Rectal smooth muscle tissue (tissue), 1 donor: ENCODE data around the gene KCNIP3.

ENCODE experiments used
- H3K27ac ChIP-seq: one replicate; pipeline ENCODE4 v1.7.0; 2013; ENCODE audit warnings: low read depth, low read length, inconsistent platforms
- H3K27me3 ChIP-seq: one replicate; pipeline ENCODE4 v1.7.0; 2013; ENCODE audit warnings: low read length; ENCODE audit not compliant: control insufficient read depth, insufficient read depth
- H3K36me3 ChIP-seq: one replicate; pipeline ENCODE4 v1.7.0; 2013; ENCODE audit warnings: low read length; ENCODE audit not compliant: control insufficient read depth, insufficient read depth
- H3K4me1 ChIP-seq: one replicate; pipeline ENCODE4 v1.7.0; 2013; ENCODE audit warnings: low read length; ENCODE audit not compliant: control insufficient read depth, insufficient read depth
- H3K4me3 ChIP-seq: one replicate; pipeline ENCODE4 v1.7.0; 2013; ENCODE audit warnings: low read length
- H3K9ac ChIP-seq: one replicate; pipeline ENCODE4 v1.7.0; 2013; ENCODE audit warnings: low read length

The KCNIP3 gene

GRCh38 chr2:95345563-95346230 lies 48.5 kb downstream of the KCNIP3 start:
- Histone ChIP-seq H3K4me3 (peak overlapping the region; percentile 73), H3K36me3 (no peaks in the 10 kb centered on the region), H3K27me3 (no peaks in the 10 kb centered on the region), H3K27ac (peak overlapping the region; percentile 87), H3K9ac (peak overlapping the region; percentile 36), H3K4me1 (peaks cover 2% of the 10 kb centered on the region)

GRCh38 chr2:95346231-95346737 lies 49.1 kb downstream of the KCNIP3 start:
- H3K27me3 ChIP-seq = no peaks in the 10 kb centered on the region
- peak overlapping the region; percentile 73 for H3K4me3 ChIP-seq
- peak overlapping the region; percentile 87 for H3K27ac ChIP-seq
- H3K4me1 ChIP-seq = peaks cover 2% of the 10 kb centered on the region
- H3K36me3 ChIP-seq = no peaks in the 10 kb centered on the region
- H3K9ac ChIP-seq = no peak overlapping the region

- Histone ChIP-seq H3K27me3 (no peaks in the 10 kb centered on the region), H3K4me3 (peak overlapping the region; percentile 70), H3K9ac (no peak overlapping the region), H3K4me1 (peaks cover 2% of the 10 kb centered on the region), H3K27ac (no peak overlapping the region), H3K36me3 (no peaks in the 10 kb centered on the region)
These were observed 49.9 kb downstream of the KCNIP3 start for GRCh38 chr2:95346738-95347671.

GRCh38 chr2:95347681-95348608 lies 50.8 kb downstream of the KCNIP3 start:
- no peaks in the 10 kb centered on the region for H3K36me3 ChIP-seq
- no peaks in the 10 kb centered on the region for H3K27me3 ChIP-seq
- H3K4me1 ChIP-seq = peaks cover 2% of the 10 kb centered on the region
- H3K9ac ChIP-seq = no peak overlapping the region
- H3K27ac ChIP-seq = no peak overlapping the region
- H3K4me3 ChIP-seq = no peak overlapping the region

GRCh38 chr2:95348609-95349567 lies 51.7 kb downstream of the KCNIP3 start:
- H3K4me1 ChIP-seq = peaks cover 2% of the 10 kb centered on the region
- no peaks in the 10 kb centered on the region for H3K36me3 ChIP-seq
- H3K27me3 ChIP-seq = no peaks in the 10 kb centered on the region
- H3K4me3 ChIP-seq = no peak overlapping the region
- H3K27ac ChIP-seq = no peak overlapping the region
- no peak overlapping the region for H3K9ac ChIP-seq

GRCh38 chr2:95349568-95350322 lies 52.6 kb downstream of the KCNIP3 start:
- H3K36me3 ChIP-seq = no peaks in the 10 kb centered on the region
- H3K27ac ChIP-seq = no peak overlapping the region
- H3K4me3 ChIP-seq = no peak overlapping the region
- H3K4me1 ChIP-seq = peaks cover 2% of the 10 kb centered on the region
- H3K9ac ChIP-seq = no peak overlapping the region
- no peaks in the 10 kb centered on the region for H3K27me3 ChIP-seq

- H3K4me3 ChIP-seq = no peak overlapping the region
- H3K27me3 ChIP-seq = no peaks in the 10 kb centered on the region
- H3K27ac ChIP-seq = no peak overlapping the region
- no peaks in the 10 kb centered on the region for H3K36me3 ChIP-seq
- H3K4me1 ChIP-seq = peaks cover 2% of the 10 kb centered on the region
- no peak overlapping the region for H3K9ac ChIP-seq
These were observed 53.2 kb downstream of the KCNIP3 start for GRCh38 chr2:95350368-95350767.

GRCh38 chr2:95350774-95351597 lies 53.8 kb downstream of the KCNIP3 start:
- Histone ChIP-seq H3K27ac (no peak overlapping the region), H3K4me1 (peaks cover 2% of the 10 kb centered on the region), H3K36me3 (no peaks in the 10 kb centered on the region), H3K9ac (no peak overlapping the region), H3K4me3 (no peak overlapping the region), H3K27me3 (no peaks in the 10 kb centered on the region)

GRCh38 chr2:95351598-95351915 lies 54.4 kb downstream of the KCNIP3 start:
- Histone ChIP-seq H3K4me3 (no peak overlapping the region), H3K9ac (no peak overlapping the region), H3K4me1 (peaks cover 2% of the 10 kb centered on the region), H3K36me3 (no peaks in the 10 kb centered on the region), H3K27me3 (no peaks in the 10 kb centered on the region), H3K27ac (no peak overlapping the region)

GRCh38 chr2:95352310-95353054 lies 55.3 kb downstream of the KCNIP3 start:
- no peaks in the 10 kb centered on the region for H3K36me3 ChIP-seq
- H3K4me1 ChIP-seq = no peaks in the 10 kb centered on the region
- H3K9ac ChIP-seq = no peak overlapping the region
- no peaks in the 10 kb centered on the region for H3K27me3 ChIP-seq
- no peak overlapping the region for H3K27ac ChIP-seq
- H3K4me3 ChIP-seq = no peak overlapping the region
